NK-92 (cell line): ENCODE measurements around the gene GPR142.
"Not testable (repeated sequence)": the region's sequence is repeated elsewhere in the genome, so short reads cannot be mapped to it uniquely, and the experiment has no call there.

Experiments used
- DNase-seq: peaks from one replicate; lab custom pipeline; 2025; ENCODE audit not compliant: unreplicated experiment; lab: John Stamatoyannopoulos, UW

GPR142 gene

DNA sequence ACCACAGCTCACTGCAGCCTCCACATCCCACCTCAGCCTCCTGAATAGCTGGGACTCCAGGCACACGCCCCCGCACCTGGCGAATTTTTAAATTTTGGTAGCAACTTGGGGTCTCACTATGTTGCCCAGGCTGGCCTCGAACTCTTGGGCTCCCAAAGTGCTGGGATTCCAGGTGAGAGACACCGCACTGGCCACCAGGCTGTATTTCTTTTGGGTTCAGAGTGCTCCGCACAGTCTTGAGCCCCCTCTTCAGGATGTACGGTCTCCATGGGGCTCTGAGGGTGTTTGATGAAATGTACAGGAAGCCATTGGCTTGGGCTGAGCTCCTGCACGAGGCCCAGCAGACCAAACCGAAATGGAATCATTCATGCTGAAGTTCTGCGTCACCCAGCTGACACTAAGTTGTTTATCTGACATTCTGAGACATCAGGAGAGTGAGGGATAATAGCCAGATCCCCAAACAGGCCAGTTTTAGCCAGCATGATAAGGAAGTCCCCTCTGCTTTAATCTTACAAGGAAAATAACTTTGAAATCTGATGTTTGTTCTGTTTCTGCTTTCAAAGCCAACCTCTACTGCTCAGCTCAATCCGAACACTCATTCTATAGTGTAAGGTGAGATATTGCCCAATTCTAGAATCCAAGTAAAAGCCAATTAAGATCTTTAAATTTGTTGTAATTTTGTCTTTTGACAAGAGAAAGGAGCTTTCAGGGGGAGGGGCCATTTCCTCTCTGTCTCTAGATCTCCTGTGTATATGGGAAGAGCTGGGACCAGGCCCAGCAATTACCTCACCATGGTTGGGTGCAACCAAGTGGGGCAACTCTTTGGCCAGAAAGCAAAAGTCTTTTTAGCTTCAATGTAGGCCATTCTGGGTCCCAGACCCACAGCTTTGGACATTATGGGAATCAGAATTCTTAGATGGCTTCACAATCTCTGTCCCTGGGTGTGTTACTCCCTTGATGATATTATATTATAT is 23.7 kb downstream of the GPR142 start:
- no peak for DNase-seq

DNA sequence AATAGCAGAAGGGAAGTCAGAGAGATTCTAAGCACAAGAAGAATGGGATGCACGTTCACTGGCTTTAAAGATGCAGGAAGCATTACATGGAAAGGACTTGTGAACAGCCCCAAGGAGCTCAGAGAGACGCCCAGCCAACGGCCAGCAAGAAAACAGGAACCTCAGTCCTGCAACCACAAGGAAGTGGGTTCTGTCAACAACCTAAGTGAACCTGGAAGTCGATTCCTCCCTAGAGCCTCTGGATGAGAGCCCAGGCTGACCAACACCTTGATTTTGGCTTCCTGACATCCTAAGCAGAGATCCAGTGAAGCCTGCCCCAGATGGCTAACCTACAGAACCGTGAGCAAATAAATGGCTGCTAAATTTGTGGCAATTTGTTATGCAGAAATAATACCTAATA is 24.5 kb downstream of the GPR142 start:
- DNase-seq = no peak

DNA sequence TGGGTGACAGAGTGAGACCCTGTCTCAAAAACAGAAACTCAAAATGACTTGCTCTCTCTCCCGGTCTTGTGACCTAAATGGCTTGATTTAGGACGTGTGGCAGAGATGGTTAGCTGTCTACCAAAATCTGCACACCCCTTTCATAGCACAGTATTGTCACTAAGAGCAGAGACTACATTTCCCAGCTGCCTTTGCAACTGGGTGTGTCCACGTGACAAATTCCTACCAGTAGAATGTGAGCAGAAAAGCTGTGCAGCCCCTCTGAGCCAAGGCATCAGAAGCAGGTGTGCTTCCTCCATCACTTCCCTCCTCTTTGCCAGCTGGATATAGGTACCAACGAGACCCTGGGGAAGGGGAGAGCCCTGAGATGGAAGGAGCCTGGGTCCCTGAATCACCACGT is 25.5 kb downstream of the GPR142 start:
- DNase-seq = no peak

DNA sequence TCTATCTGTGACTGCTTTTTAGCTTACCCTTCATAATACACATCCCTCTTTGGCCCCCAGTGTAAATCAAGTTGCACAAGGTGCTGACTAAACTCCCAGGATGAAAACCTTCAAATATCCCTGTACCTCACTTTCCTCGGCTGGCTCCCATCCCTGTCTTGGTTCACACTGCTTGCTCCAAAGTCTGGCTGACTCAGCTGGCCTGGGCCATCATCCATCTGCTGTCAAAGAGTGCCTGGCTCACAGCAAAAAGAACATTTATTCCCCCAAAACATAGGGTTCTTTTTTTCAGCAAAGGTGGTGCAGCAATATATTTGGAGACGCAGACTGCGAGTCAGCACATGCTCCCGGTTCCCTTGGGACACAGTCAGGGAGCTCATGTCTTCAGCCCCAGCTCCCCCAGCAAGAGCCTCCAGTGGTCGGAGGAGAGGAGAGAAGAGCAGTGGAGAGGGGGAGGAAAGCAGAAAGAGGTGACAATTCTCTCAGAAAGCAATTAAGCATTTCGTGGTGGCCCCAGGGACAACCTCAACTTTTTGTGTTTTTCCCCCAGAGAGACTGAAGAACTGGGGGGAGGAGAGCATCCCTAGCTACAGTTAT is 26.1 kb downstream of the GPR142 start:
- DNase-seq = no peak

GRCh38 chr17:74394275-74394950 is 27.1 kb downstream of the GPR142 start:
- DNase-seq = no peak

GRCh38 chr17:74394977-74395376 is 27.7 kb downstream of the GPR142 start:
- no peak for DNase-seq

- no peak for DNase-seq
These were observed 29.3 kb downstream of the GPR142 start for GRCh38 chr17:74396567-74396966.

- no peak for DNase-seq
These were observed 34.7 kb downstream of the GPR142 start for GRCh38 chr17:74402048-74402447.

DNA sequence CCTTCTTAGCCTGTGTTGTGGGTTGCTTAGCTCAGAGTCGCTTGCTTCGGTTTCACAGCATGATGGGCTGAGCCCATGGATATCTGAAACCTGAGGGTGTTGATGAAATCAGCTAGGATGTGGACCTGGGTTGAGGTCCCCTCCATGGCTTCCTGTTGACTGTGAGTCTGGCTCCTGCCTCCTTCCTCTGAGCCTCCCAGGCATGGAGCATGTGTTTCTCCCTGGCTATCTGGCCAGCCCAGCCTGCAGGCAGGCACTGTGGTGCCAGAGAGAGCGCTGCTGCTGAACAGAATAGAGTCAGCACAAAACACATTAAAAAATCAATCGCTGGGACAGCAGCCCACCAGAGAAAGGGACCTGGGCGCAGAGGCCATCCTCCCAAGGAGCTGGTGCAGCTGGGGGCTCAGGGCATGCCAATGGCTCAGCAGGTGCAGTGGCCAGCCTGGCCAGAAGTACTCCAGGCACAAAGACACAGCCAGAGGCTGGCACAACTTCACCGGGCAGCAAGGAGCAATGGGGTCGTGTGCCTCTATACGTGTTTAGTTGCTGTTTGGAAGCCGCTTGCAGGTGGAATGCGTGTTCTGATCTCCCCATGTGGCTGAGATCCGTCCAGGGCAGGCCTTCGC is 36.3 kb downstream of the GPR142 start:
- DNase-seq = no peak

- DNase-seq = no peak
These were observed 36.9 kb downstream of the GPR142 start for GRCh38 chr17:74404218-74404617.

DNA sequence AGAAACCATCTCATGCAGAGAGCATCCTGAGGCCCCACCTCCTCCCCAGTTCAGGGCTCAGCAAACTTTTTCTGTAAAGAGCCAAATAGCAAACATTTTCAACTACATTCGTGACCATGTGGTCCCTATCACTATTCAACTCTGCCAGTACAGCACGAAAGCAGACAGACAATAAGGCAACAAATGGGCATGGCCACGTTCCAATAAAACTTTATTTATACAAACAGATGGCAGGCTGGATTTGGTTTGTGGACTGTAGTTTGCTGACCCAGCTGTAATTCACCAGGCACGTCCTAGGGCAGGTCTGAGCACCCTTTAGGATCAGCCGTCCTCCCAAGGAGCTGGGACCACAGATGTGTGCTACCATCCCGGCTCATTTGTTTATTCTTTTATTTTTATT is 37.5 kb downstream of the GPR142 start:
- no peak for DNase-seq

DNA sequence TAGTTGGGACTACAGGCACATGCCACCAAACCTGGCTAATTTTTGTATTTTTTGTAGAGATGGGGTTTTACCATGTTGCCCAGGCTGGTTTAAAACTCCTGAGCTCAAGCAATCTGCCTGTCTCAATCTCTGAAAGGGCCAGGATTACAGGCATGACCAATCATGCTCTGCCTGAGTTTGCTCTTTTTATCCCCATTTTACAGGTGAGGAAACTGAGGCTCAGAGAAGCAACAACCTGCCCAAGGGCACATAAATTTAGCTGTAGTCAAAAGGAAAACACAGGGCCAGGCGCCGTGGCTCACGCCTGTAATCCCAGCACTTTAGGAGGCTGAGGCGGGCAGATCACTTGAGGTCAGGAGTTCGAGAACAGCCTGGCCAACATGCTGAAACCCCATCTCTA is 38.0 kb downstream of the GPR142 start:
- DNase-seq = not testable (repeated sequence)

DNA sequence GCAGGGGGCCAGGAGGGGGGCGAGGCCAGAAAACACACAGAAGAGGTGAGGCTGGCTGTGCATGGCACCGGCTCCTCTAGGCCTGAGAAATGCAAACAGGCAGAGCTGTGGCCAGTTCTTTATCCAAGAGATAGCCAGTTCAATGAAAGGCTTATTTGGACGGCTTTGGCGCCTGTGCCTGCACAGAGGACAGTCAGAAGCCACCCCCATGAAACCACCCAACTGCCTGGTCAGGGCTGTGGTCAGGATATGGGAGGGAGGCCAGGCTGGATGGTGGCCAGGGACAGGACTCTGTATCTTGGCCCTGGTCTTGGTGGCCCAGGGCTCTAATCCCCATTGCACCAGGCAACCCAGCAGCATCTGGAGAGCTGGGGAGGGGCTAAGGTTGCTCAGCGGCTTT is 40.1 kb downstream of the GPR142 start:
- no peak for DNase-seq

DNA sequence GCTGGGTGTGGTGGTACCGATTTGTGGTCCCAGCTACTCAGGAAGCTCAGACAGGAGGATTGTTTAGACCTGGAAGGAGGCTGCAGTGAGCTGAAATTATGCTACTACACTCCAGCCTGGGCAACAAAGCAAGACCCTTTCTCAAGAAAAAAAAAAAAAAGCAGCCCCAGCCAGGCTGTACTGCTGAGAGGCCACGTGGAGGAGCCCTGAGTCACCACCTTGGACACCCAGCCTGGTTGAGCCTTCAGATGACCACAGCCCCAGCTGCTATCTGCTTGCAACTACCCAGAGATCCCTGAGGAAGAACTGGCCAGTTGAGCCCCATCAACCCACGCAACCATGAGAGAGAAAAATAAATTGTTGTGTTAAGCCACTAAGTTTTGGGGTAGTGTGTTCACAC is 41.0 kb downstream of the GPR142 start:
- no peak for DNase-seq

DNA sequence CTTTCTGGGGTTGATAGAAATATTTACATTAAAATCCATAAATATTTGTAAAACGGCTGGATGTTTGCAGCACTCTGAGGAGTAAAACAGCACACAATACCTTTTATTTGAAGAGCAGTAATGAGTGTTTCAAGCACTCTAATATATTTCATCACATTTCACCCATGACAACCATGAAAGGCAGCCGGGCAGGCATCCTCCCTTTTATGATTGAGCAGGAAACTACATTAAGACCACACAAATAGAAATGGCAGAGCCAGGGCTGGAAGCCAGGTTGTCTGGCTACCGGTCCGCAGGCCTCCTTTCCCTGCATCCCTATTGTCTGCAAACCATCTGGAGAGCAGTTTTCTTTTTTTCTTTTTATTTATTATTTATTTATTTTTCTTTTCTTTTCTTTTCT is 41.5 kb downstream of the GPR142 start:
- DNase-seq = no peak

DNA sequence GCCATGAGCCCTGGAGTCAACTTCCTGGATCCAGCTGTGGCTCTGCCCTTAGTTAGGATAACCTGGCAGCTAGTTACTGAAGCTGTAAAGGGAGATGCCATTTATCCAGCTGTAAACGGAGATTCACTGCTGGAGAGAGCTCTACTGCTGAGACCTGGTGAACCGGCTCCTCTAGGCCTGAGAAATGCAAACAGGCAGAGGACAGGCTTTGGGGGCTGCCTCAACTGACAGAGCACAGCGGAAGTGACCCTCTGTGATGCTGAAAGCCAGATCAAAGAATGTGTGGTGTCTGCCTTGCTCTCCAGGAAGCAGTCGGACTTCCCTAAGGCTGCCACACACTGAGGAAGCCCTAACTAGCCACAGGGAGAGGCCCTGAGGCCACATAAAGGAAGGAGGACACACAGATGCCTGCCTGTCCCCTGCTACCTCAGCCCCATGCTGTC is 42.7 kb downstream of the GPR142 start:
- no peak for DNase-seq

GRCh38 chr17:74412581-74412980 is 45.3 kb downstream of the GPR142 start:
- DNase-seq = no peak

- no peak for DNase-seq
These were observed 46.2 kb downstream of the GPR142 start for GRCh38 chr17:74413491-74413890.

- DNase-seq = no peak
These were observed 47.2 kb downstream of the GPR142 start for GRCh38 chr17:74414510-74414909.

DNA sequence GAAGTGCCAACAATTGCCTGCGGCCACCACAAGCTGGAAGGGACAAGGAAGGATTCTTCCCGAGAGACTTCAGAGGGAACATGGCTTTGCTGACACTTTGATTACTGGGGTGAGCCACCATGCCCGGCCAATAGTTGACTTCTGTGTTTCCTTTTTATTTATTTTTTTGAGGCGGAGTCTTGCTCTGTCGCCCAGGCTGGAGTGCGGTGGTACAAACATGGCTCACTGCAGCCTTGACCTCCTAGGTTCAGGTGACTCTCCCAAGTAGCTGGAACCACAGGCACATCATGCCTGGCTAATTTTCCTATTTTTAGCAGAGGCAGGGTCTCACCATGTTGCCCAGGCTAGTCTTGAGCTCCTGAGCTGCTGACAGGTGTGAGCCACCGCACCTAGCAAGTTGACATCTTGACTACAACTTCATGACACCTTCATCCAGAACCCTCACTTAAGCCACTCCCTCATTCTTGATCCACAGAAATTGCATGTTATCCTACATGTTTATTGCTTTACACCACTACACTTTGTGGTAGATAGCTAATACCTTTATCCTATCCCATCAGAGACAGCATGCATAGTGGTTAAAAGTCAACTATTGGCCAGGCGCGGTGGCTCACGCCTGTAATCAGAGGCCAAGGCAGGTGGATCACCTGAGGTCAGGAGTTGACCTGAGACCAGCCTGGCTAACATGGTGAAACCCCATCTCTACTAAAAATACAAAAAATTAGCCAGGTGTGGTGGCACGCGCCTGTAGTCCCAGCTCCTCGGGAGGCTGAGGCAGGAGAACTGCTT is 48.5 kb downstream of the GPR142 start:
- DNase-seq = no peak
